GM10266 (cell line): Measurements from ENCODE around the gene RAD51B.

Source experiments
- DNase-seq: peaks from one replicate; pipeline ENCODE4 v3.0.0; 2012; ENCODE audit errors: extremely low spot score
- TF ChIP-seq, protein P1 (sequence below): IDR thresholded peaks from 2 replicates; pipeline ENCODE4 v1.5.1; 2012; ENCODE audit warnings: mild to moderate bottlenecking, low read depth; ENCODE audit not compliant: control insufficient read depth, insufficient read depth; ENCODE audit errors: missing control alignments

Gene RAD51B

DNA sequence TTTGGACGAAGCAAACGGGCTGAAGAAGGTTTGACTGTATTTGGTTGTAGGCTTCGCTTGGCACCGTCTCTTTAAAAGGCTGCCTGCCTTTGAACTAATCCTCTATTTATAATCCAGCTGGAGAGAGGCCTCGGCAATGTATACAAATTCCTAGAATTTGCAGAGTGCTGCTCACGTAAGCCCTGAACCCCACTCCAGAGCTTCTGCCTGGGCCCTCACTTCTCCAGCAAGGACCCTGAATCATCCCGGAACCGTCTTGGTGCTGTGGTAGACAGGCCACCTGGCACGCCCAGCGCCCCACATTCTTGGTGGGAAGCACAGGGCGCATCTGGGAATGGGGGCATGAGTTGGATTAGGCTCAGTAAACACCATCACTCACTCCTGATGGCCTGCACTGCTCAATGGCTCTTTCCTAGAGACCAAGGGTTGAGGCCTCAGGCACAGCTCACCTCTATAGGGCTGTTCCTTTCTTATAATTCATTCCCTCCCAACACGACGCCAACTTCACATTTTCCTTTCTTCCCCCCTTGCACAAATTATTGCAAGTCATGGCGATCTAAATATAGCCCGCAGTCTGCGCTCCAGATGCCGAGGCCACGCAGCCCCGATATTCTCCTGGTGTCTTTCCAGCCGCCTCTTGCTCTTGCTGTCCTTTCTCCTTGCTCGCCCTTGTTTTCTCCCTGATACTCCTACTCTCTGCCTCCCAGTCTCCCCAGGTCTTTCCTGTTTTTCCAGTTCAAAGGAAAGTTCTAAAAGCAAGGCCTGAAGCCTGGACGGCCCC lies 832.3 kb downstream of the RAD51B start:
- TF ChIP-seq, protein P1, sequence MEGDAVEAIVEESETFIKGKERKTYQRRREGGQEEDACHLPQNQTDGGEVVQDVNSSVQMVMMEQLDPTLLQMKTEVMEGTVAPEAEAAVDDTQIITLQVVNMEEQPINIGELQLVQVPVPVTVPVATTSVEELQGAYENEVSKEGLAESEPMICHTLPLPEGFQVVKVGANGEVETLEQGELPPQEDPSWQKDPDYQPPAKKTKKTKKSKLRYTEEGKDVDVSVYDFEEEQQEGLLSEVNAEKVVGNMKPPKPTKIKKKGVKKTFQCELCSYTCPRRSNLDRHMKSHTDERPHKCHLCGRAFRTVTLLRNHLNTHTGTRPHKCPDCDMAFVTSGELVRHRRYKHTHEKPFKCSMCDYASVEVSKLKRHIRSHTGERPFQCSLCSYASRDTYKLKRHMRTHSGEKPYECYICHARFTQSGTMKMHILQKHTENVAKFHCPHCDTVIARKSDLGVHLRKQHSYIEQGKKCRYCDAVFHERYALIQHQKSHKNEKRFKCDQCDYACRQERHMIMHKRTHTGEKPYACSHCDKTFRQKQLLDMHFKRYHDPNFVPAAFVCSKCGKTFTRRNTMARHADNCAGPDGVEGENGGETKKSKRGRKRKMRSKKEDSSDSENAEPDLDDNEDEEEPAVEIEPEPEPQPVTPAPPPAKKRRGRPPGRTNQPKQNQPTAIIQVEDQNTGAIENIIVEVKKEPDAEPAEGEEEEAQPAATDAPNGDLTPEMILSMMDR, result no peak
- DNase-seq, result no peak

DNA sequence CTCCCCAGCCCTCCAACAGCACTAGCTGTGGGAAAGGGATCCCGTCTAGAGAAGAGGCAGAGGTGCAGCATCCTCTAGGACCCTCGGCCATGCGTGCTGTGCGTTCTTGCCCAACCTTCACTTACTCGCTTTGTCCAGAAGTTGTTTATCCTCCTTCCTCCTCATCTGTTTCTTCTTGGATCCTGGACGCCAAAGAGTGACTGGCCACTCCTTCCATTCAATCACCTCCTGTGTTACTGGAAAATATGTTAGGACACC lies 832.8 kb downstream of the RAD51B start:
- TF ChIP-seq, protein P1, result no peak

DNA sequence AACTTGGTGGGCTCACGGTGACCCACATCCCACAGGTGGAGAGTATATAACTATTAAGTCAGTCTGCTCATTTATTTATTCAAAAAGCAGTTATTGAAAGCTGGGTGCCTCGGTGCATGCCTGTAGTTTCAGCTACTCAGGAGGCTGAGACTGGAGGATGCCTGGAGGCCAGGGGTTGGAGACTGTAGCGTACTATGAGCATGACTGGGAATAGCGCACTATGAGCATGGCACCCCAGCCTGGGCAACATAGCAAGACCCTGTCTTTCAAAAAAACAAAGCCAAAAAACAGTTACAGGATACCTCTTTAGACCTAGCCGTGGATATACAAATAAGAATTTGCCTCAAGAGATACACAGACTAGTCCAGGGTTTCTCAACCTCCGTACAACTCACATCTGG lies 833.5 kb downstream of the RAD51B start:
- no peak for DNase-seq
- TF ChIP-seq, protein P1, result no peak

More for the DNA sequence above, 832.8 kb downstream of the RAD51B start:
- DNase-seq, result no peak

DNA sequence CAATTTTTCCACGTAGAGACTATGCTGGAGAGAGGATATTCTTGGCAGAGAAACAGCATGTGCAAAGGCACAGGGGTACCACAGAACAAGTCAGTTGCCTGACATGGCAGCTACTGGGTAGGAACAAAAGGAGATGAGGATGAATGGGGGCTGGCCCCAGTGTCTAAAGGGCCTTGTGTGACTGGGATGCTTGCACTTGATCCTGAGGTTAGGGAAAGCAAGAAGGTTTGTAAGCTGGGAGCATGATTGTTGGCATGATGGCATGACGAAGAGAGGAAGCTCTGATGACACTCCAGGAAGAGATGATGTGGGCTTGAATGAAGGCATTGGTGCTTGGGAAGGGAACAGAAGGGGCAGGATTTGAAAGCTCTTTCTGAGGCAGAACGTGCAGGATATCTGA lies 834.2 kb downstream of the RAD51B start:
- TF ChIP-seq, protein P1, result no peak
- DNase-seq, result no peak

DNA sequence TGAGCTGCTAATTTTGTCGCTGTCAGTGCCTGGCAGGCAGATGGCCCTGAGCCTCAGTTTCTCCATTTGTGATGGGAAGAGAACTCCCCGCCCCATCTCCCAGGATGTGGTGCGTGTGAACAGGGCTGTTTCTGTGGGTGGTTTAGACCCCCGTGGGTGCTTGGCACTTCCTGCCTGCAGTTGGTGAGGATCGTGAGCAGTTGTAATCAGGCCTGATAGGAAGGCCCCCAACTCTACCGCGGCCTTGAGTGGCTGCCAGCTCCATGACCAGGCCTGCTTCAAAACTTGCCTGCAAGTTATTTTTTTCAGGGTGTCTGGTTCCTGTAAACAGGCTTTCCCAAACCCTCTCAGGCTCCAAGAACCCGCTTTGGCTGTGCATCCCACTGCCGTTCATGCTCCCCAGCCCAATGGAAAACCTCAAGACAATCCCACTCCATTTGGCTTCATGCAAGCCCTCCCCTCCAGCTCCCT lies 834.9 kb downstream of the RAD51B start:
- no peak for DNase-seq
- TF ChIP-seq, protein P1, result no peak

DNA sequence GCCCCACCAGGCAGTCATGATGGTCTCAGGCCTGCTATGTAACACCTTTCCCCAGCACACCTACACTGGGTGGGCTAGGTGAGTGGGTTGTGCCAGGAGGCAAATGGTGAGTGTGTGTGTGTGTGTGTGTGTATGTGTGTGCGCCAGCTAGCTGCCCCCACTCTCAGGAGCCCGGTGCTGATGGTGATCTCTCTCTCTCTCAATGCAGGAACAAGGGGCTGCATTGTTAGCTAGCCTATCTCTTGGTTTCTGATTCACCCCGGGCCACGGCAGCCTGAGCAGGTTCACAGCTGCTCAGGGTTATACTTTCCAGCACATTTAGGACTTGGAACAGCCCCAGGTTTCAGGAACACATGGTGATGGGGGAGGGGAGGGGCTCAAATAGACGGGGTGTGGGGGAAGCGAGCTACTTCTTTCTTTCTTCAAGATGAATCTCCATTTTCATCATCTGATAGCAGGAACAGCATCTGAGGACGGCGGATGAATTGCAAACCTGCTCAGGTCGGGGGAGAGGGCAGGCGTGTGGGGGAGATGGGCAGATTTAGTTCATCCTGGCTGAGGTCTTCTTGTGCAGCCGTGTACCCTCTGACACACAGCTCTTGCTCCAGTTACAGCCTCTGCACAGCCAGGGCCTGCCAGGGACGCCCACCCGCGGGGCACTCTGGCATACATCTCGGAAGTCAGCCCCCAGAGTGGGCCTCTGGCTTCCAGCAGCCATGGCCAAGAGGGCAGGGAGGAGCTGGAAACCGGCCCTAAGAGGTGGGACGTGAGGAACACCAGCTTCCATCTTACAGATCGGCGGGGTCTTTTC lies 835.6 kb downstream of the RAD51B start:
- TF ChIP-seq, protein P1, result no peak
- no peak for DNase-seq

DNA sequence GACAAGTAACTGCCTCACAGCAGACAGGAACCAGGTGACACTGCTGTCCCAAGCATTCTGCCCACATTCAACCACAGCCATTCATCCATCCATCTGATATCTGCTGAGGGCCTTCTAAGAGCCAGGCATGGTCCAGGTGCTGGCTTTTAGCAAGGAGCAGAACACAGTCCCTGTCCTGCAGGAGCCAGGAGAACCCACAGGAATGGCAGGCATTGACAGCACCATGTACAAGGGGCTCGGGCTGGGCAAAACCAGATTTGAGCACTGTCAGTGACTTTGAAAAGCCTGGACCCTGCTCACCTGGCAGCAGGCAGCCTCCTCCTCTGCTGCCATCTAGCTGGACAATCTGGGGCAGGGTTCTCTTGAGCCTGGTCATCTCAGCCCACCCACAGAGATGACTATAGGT lies 836.3 kb downstream of the RAD51B start:
- TF ChIP-seq, protein P1, result peak; percentile 48
- DNase-seq, result no peak
